NCI-H460 (cell line): Measurements from ENCODE around the gene ECI1. TPM values are rescaled to one million over a fixed set of nuclear protein-coding genes. Genes with fewer than 3 reads are reported as not detected.
A peak's percentile ranks its signal among the peaks of the same experiment; 100 is the strongest.
"Not testable (repeated sequence)": the region's sequence is repeated elsewhere in the genome, so short reads cannot be mapped to it uniquely, and the experiment has no call there.

Experiments used
- DNase-seq: peaks from one replicate; pipeline ENCODE4 v3.0.0-alpha.2; 2016; ENCODE audit warnings: low read depth; ENCODE audit errors: extremely low read depth
- total RNA-seq: library from RNA; depleted of rRNA; stranded (reverse); fragments of >200 nt; shearing (Covaris generic); gene quantifications from 2 replicates; pipeline ENCODE4 v1.2.3, GENCODE V29; 2014

The ECI1 gene
- total RNA-seq, 1 experiment from 2014 or later: 87.3 TPM

GRCh38 chr16:2212362-2213324 lies 38.7 kb downstream of the ECI1 start:
- no peak for DNase-seq

- no peak for DNase-seq
These were observed 39.5 kb downstream of the ECI1 start for GRCh38 chr16:2211923-2212347.

GRCh38 chr16:2210386-2211365 lies 40.7 kb downstream of the ECI1 start, which contains the start of gene BRICD5:
Gene BRICD5 (minus strand): TSS chr16:2210863. CDS start chr16:2210833, 30 bp downstream.
- no peak for DNase-seq

GRCh38 chr16:2210009-2210332 lies 41.4 kb downstream of the ECI1 start:
- DNase-seq: no peak

GRCh38 chr16:2209258-2210008 lies 42.0 kb downstream of the ECI1 start:
- DNase-seq: no peak

GRCh38 chr16:2208772-2209171 lies 42.6 kb downstream of the ECI1 start:
- no peak for DNase-seq

GRCh38 chr16:2208308-2208707 lies 43.1 kb downstream of the ECI1 start:
- DNase-seq: no peak

- DNase-seq: no peak
These were observed 43.5 kb downstream of the ECI1 start for GRCh38 chr16:2207872-2208271.

GRCh38 chr16:2206780-2207433 lies 44.5 kb downstream of the ECI1 start:
- no peak for DNase-seq

GRCh38 chr16:2206420-2206779 lies 45.0 kb downstream of the ECI1 start:
- no peak for DNase-seq

- no peak for DNase-seq
These were observed 45.4 kb downstream of the ECI1 start for GRCh38 chr16:2205967-2206313.

- DNase-seq: peak; percentile 80
These were observed 46.1 kb downstream of the ECI1 start, which contains the start of gene MLST8 for GRCh38 chr16:2205104-2205966. Gene MLST8 (plus strand): TSS chr16:2205454. CDS start chr16:2206086, 632 bp downstream.

- DNase-seq: no peak
These were observed 46.8 kb downstream of the ECI1 start for GRCh38 chr16:2204416-2205103.

- not testable (repeated sequence) for DNase-seq
These were observed 48.2 kb downstream of the ECI1 start for GRCh38 chr16:2203119-2203688.

- DNase-seq: no peak
These were observed 51.1 kb downstream of the ECI1 start for GRCh38 chr16:2200313-2200712.

GRCh38 chr16:2199621-2200139 lies 51.7 kb downstream of the ECI1 start:
- DNase-seq: no peak

- DNase-seq: no peak
These were observed 52.3 kb downstream of the ECI1 start for GRCh38 chr16:2199095-2199494.

- no peak for DNase-seq
These were observed 53.1 kb downstream of the ECI1 start for GRCh38 chr16:2198283-2198682.
